B cell (primary cell): Measurements from ENCODE around the gene BMPR1A.

ENCODE experiments used
- EZH2 ChIP-seq: IDR thresholded peaks from 2 replicates; pipeline ENCODE4 v1.6.1; 2012; ENCODE audit warnings: borderline replicate concordance, low read depth, mild to moderate bottlenecking, moderate library complexity, low read length; ENCODE audit not compliant: insufficient read depth, poor library complexity, severe bottlenecking
- TF ChIP-seq, protein P1 (sequence below): fragments of 200-600 bp; IDR thresholded peaks from one replicate; pipeline ENCODE4 v1.8.0; 2022; ENCODE audit warnings: antibody characterized with exemption, mild to moderate bottlenecking

DNA sequence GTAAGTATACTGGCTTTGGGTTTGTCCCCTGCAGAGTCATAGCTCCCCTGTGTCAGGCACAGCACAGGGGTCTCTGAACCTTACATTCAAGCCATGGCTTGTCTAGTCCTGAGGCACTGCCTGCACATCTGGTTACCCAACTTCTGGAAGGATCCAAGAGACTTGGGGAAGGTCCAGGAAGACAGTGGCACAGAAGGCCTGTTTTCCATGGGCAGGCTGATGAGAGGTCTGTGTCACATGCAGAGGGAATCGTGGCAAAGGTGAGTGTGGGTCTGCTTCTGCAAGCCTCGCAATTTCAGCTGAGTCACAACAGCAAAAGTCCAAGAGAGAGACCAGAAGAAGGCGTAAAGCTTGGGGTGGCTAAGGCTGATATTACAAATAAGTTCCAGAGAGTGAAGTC is 28.4 kb upstream of the BMPR1A start:
- no peak for TF ChIP-seq EZH2
- TF ChIP-seq, protein P1, sequence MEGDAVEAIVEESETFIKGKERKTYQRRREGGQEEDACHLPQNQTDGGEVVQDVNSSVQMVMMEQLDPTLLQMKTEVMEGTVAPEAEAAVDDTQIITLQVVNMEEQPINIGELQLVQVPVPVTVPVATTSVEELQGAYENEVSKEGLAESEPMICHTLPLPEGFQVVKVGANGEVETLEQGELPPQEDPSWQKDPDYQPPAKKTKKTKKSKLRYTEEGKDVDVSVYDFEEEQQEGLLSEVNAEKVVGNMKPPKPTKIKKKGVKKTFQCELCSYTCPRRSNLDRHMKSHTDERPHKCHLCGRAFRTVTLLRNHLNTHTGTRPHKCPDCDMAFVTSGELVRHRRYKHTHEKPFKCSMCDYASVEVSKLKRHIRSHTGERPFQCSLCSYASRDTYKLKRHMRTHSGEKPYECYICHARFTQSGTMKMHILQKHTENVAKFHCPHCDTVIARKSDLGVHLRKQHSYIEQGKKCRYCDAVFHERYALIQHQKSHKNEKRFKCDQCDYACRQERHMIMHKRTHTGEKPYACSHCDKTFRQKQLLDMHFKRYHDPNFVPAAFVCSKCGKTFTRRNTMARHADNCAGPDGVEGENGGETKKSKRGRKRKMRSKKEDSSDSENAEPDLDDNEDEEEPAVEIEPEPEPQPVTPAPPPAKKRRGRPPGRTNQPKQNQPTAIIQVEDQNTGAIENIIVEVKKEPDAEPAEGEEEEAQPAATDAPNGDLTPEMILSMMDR: no peak
